Measurements from ENCODE around the gene VPS13C. TPM values are rescaled to one million over a fixed set of nuclear protein-coding genes. Genes with fewer than 3 reads are reported as not detected.
"Not testable (repeated sequence)": the region's sequence is repeated elsewhere in the genome, so short reads cannot be mapped to it uniquely, and the experiment has no call there.

VPS13C gene
- total RNA-seq, 1 experiment from 2014 or later: 12.7 TPM

DNA sequence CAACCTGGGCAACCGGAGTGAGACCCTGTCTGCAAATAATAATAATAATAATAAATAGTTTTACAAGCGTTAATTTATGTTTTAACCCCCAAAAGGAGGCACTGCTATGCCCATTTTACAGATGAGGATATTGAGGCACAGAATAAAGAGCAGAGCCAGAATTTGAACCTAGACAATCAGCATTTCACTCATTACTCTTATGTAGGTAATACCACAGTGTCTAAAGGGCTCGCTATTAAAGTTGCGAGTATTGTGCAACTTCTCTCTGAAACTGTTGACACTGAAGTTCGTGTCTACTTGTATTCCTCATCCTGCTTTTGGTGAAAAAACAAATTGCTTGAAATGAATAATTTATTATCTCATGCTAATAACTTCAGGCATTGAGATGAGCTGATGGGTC, 9.3 kb upstream of the VPS13C start:
- DNase-seq (ENCODE audit: low spot score): no peak

DNA sequence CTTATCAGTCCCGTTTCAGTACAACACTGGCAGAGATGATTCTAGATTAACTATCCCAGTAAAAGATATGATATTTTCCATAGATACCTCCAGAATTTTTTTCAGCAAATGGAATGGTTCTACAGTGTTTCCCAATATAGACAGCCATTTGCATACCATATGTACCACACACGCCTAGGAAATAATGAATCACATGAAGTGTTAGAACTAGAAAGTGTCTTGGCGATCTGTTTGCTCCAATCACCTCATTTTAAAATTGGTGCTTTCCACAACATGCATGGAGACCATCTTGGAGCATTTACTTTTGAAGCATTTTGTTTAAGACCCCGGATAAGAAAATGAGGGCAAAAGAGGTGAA, 8.5 kb upstream of the VPS13C start:
- DNase-seq (ENCODE audit: low spot score): peak; percentile 38

DNA sequence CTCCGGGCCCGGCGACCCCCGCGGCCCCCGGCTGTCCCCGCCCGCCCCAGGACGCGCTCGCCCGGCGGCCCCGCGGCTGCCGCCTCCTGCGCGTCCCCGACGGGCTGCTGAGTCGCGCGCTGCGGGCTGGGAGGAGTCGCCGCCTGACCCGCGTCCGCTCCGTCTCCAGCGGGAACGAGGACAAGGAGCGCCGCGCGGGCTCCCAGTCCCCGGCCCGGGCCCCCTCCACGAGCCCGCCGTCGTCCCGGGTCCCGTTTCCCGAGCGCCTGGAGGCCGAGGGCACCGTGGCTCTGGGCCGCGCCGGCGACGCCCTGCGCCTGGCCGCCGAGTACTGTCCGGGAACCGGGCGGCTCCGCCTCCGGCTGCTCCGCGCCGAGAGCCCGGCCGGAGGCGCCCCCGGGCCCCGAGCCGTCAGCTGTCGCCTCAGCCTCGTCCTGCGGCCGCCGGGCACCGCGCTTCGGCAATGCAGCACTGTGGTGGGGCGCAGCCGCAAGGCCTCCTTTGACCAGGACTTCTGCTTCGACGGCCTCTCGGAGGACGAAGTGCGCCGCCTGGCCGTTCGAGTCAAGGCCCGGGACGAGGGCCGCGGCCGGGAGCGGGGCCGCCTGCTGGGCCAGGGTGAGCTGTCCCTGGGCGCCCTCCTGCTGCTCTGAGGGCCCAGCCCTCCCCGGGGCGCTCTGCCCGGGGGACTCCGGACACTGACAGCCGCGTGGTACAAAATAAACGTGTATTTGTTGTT, 8.0 kb upstream of the VPS13C start:
- DNase-seq (ENCODE audit: low spot score): peak; percentile 49

DNA sequence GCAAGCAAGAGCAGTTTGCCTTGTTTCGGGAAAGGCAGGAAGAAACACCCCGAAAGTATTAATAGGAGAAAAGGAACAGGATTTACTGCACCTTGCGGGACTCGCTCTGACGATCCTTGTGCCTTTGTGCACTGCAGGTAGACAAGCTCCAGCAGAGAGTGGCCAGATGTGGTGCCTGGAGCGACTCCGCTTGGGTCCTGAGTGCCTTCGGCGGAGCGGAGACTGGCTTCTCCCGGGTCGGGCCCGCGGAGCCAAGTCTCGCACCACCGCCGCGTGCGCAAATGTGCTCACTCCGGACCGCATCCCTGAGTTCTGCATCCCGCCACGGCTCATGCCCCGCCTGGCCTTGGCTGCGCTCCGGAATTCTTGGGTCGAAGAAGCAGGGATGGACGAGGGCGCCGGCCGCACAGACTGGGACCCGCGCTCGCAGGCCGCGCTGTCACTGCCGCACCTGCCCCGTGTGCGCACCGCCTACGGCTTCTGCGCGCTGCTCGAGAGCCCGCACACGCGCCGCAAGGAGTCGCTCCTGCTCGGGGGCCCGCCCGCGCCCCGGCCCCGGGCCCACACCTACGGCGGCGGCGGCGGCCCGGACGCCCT, 7.3 kb upstream of the VPS13C start:
- peak; percentile 36 for DNase-seq (ENCODE audit: low spot score)

DNA sequence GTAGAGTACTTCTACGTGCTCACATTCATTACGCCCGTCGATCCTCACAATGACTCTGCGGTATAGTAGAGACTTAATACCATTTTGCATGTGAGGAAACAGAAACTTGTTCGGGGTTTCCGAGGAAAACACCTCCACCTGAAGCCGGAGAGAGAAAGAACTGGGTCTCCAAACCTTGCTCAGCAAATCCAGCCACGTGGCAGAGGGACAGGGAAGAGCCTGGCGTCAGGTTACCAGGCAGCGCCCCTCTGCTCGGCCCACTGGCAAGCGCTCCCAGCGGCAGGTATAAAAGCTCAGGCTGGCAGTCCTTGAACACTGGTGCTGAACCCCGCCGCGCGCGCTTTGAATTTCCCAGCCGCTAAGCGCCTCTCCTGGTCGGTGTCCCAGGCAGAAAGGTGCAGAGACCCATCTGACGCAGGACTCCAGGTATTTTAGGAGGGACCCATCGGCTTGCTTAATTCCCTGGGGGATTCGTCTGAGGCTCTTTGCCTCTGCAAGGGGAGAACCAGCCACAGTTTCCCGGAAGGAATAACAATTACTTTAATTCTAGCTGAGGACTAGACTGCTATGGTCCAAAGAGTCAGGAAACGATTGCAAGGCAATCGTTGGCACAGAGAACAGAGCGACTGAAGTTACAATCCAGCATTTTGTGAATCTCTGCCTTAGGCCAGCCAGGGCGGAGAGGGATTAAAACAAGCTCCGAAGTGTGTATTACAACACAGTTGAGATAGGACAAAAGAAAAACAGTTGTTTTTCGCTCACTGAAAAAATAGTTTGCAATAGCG, 6.6 kb upstream of the VPS13C start, which contains the start of gene C2CD4A:
C2CD4A (plus strand) TSS at position 315 of the 785 bp plus-strand sequence. CDS start 637 bp downstream, outside the sequence.
- DNase-seq (ENCODE audit: low spot score): peak; percentile 89

DNA sequence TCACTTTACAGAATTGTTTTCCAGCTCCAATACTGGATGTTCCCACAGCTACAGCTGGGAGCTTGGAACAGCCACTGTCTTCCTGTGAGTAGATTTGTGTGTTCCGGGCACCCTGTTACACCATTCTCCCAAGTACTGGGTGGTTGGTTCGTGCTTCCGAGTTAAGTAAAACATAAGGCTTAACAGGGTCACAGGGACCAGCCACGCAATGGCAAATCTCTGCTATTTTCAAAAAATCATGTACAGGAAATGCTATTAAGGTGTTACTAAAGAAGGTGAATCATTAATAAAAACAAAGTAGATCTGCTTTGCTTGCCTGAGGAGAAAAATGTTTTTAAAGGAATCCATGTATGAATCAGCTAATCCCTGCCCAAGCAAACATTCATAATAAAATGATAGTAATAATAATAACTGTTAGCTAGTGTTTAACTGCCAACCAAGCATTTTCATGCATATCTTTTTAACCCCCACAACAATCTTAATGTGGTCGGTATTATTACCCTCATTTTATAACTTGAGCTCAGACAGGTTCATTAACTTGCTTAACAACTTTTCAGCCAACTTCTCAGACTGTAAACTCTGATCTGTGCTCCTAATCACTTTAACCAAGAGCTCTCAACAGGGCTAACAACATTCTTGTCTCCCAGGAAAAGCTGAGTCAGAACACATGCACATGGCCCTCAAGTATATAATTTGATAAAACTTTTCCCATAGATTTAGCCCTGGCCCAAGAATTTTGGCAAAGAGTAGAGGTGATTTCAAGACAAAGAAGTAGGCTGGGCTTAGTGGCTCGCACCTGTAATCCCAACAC, 3.8 kb upstream of the VPS13C start:
- peak; percentile 68 for DNase-seq (ENCODE audit: low spot score)

DNA sequence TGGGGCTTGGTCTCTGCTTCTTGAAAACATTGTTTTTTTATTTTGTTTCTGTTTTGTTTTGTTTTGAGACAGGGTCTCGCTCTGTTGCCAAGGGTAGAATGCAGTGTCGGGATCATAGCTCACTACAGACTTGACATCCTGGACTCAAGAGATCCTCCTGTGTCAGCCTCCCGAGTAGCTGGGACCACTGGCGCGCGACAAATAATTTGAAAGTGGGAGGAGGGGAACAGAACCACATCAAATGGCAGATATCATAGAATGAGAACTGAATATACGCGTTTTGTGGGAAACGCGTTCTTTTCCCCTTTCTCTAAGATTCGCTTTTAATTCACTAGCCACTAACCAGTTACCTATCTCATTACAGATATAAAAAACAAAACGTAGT, 641 bp upstream of the VPS13C start:
- no peak for DNase-seq (ENCODE audit: low spot score)

DNA sequence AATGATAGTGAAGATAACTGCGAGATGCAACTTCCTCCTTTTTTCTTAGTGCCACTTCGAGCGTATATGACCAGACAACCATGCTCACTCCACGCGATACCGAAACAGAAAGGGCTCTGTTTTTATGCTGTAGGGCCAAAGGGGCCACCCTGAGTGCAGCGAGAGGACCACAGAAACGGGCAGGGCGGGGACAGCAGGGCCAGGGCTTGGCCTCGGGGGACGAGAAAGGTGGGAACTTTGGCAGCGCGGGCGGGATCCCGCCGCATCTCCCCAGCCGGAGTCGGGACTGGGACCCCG, 483 bp downstream of the VPS13C start:
- DNase-seq (ENCODE audit: low spot score): peak; percentile 62

DNA sequence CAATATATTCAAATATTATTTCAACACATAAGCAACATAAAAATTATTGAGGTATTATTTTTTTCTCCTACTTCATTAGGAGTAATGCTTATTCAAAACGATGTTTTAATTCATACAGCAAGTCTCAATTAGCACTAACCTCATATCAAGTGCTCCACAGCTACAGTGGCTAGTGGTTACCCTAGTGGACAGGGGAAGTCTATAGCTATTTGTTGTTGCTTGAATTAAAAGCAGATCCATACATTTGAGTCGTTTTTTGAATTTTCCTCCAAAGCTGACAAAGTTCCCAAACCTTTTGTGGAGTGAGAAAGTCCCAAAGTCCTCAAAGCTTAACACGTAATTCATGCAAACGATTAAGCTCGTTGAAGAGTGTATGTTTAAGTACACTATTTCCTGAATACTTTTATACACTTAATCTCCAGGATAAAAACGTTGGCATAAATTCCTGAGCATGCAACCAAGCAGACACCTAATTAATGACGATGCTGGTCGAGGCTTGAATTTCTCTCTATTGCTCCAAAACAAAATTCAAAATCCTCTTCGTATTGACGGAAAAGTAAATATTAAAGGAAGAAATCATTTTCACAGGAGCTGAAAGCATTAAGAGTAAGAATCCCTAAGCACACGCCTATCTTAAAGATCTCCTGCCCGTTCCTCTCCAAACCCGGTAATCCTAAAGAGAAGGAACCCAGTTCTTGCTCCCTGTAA, 985 bp downstream of the VPS13C start:
- DNase-seq (ENCODE audit: low spot score): peak; percentile 49

DNA sequence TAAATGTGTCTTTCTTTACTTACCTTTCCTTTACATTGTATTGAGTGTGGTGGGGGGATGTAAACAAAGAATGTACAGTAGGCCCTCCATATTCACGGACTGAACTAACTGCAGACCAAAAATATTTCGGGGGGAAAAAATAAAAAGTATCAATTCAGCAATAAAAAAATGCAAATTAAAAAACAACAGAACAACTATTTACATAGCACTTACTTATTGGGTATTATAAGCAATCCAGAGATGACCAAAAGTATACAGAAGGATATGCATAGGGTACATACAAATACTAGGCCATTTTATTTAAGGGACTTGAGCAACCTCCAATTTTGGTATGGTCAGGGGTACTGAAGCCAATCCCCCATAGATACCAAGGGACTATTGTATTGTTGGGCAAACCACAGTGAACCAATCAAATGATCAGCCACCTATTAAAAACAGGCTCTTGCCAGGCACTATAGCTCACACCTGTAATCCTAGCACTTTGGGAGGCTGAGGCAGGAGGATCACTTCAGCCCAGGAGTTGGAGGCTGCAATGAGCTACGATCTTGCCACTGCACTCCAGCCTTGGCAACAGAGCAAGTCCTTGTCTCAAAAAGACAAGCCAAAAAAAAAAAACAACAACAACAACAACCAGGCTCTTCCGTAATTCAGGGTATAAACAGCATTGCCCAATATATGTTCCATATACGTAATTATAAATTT, 1.8 kb downstream of the VPS13C start:
- DNase-seq (ENCODE audit: low spot score): no peak

DNA sequence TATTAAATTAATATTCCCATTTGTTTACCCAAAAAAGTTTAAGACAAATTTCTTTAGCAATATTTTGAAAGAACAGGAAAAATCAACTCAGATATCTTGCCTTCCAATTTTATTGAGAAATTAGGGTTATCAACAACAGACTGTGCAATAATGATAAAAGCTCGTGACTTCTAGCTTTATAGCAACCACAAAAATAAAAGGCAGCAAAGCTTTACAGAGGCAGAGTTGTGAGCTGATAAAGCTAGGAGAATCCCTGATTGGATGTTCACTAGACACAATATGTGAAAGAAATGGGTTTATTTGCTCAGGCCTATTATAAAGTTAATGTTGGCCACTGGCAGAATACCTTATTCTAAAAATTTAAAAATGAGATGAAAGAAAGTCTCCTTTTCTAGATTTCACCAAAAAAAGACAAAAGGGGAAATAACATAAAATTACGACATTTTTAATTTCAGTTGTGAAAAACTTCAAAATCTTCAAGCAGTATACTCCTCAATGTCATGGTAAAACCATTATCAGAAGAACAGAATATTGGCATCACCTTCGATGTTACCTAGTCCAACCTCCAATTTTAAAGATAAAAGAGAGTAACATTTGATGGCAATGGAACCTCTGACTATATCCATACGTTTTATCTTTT, 2.8 kb downstream of the VPS13C start:
- no peak for DNase-seq (ENCODE audit: low spot score)

DNA sequence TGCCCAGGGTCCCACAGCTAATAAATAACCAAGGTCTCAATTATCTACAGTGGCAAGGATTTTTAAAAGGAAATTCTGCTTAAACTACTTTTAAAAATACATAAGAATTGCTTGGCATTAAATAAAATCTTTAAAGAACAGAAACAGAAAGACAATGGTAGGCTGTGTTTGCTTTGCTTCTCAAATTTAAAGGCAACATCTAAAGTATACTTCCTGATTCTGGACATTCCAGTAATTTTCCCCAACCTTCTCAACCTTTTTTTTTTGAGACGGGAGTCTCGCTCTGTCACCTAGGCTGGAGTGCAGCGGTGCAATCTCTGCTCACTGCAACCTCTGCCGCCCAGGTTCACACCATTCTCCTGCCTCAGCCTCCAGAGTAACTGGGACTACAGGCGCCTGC, 5.3 kb downstream of the VPS13C start:
- DNase-seq (ENCODE audit: low spot score): no peak

DNA sequence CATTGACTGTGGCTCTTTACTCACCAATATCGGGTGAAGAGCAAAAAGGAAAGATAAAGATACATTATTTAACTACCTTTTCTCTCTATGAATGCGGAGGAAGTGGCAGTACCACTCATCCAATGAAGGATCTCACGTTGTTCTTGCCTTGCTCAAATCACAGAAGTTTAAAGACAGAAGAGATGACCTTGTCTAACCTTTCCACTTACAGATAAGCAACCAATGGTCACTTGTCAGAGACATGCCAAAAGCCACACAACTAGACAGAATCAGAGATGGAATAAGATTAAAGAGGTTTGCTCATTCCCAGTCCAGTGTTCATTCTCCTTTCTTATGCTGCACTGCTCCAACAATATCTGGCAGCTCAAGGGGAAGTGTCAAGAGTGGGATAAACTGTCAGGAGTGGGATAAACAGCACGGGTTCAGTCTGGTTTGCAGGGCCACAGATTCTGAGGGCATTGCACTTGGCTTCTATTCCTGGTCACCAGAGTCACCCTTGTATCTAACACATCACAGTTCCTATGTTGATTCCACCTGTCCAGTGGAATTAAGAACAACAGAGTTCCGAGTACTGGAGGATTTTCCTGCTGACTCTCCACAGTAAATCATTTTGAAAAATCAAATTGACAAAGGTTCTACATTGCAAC, 6.7 kb downstream of the VPS13C start:
- no peak for DNase-seq (ENCODE audit: low spot score)

DNA sequence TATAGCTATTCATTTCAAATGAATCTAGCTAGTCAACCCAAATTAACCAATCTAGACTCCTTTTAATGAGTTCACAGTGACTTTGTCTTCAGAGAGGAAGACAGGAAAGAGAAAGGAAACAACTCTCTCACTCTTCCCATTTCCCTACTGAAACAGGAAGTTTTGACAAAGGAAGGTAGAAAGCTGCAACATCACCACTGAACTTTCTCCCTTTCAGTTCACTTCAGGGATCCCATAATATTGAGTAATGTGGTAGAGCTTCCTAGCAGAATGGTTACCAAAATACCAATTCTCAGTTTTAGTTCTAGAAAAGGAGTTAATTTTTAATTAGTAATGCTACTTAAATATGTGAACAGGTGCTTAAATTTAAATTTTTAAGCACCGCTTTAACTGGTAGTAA, 7.5 kb downstream of the VPS13C start:
- DNase-seq (ENCODE audit: low spot score): no peak

DNA sequence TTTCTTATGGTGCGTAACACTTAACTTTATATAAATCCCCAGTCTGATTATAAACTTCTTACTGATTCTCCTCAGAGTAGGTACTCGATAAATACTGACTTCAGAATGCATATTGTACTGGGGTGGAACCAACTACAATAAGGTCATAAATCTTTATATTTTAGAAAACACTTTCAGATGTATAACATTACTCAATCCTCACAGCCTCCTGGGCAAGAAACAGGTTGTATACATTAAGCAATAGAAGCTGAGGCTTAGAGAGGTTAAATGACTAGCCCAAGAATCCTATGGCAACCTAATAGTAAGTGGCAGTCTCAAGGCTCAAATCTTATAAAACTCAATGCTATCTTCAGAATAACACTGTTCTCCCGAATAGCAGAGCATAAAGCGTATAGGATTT, 9.1 kb downstream of the VPS13C start:
- no peak for DNase-seq (ENCODE audit: low spot score)

DNA sequence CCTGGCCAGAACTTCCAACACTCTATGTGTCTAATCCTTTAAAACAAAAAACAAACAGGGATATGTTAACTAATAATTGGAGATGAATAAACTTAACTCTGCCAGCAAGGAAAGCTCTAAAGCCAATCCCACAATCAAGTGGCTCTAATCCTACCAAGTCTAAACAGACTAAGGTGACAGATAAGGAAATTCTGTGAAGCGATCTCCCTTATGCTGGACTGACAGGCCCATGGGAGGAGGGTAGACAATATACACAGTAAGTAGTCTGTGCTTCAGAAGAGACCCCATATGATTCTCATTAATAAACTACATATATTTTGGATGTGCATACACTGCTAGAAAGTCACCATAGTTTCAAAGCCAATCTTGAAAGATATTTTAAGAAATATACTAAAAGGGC, 10.1 kb downstream of the VPS13C start:
- no peak for DNase-seq (ENCODE audit: low spot score)

DNA sequence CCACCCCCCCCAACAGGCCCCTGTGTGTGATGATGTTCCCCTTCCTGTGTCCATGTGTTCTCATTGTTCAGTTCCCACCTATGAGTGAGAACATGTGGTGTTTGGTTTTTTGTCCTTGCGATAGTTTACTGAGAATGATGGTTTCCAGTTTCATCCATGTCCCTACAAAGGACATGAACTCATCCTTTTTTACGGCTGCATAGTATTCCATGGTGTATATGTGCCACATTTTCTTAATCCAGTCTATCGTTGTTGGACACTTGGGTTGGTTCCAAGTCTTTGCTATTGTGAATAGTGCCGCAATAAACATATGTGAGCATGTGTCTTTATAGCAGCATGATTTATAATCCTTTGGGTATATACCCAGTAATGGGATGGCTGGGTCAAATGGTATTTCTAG, 12.0 kb downstream of the VPS13C start:
- DNase-seq (ENCODE audit: low spot score): not testable (repeated sequence)

DNA sequence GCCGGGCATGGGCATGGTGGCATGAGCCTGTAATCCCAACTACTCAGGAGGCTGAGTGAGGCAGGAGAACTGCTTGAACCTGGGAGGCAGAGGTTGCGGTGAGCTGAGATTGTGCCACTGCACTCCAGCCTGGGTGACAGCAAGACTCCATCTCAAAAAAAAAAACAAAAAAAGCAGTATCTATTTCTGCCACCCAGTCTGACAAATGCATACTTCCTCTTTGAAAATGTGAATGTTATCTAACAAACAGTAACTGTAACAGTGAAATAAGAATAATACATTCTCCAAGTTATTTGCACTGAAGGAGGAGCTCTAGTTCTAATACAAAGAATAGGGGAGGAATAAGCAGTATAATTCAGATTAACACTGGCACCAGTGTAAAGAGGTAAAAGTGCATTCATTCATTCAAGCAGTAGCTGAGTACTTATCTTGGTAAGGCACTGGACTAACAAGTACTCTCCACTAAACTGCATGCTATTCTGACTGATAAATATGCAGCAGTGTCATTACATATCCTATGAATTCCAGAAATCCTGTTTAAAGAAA, 12.9 kb downstream of the VPS13C start:
- DNase-seq (ENCODE audit: low spot score): no peak

DNA sequence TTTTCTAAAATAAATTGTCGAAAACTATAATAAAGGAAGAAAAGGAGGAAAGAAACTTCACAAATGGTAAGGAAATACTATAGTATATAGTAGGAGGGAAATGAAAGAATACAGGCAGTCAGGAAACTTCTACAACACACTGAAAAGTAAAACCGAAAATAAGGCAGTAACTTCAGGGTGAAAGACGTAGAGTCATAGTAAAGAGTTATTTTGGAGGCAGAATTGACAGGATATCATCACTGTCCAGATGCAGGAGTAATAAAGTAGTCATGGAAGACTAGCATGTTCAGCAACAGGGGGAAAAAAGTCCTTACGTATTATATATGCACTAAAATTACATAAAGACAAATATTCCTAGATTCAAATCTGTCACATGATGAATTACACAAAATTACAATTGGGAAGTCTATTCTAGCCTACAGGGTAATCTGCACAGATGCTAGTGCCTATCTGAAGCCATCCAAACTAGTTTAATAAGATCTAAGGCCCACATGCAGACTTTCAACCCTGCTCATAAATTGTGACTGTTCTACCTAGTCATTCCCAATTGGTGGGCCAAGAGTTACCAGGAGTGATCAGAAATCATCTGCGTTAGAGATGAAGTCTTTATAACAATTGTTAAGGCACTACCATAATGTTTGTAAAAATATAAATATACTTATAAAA, 14.0 kb downstream of the VPS13C start:
- no peak for DNase-seq (ENCODE audit: low spot score)
